GM18951 (cell line): Measurements from ENCODE around the gene SSBP3.

Experiments
- POLR2A ChIP-seq: IDR thresholded peaks from 4 replicates; pipeline ENCODE4 v1.6.1; 2011; ENCODE audit warnings: mild to moderate bottlenecking; ENCODE audit not compliant: insufficient read length, insufficient read depth; ENCODE audit errors: extremely low read depth
- in situ Hi-C: fragments of 300-500 bp; cut with MboI; formaldehyde crosslinking; loops from one replicate; pipeline ENCODE4 v1.12.0; 2022; ENCODE audit warnings: low sequenced_read_pairs, mixed read lengths, inconsistent platforms; ENCODE audit not compliant: unreplicated experiment

Gene SSBP3

DNA sequence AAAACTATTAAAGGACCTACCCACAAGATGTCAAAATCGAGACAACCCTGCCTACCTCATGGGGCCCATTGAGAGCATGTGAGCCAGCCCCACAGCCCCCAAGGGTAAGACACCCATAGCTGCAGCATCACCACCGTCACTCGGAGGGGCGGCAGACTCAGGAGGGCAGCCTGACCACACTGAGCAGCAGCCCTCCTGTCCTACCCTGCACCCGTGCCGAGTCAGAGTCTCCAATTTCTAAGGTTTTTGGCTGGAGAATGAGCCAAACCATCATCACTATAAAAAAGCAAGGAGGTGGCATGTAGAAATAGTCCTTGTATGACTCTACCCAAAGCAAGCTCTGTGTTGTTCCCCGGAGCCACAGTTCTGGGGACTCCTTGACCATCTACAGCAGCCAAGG lies 94.7 kb downstream of the SSBP3 start:
- TF ChIP-seq POLR2A, result no peak
- in situ Hi-C loops, result no loop called here

DNA sequence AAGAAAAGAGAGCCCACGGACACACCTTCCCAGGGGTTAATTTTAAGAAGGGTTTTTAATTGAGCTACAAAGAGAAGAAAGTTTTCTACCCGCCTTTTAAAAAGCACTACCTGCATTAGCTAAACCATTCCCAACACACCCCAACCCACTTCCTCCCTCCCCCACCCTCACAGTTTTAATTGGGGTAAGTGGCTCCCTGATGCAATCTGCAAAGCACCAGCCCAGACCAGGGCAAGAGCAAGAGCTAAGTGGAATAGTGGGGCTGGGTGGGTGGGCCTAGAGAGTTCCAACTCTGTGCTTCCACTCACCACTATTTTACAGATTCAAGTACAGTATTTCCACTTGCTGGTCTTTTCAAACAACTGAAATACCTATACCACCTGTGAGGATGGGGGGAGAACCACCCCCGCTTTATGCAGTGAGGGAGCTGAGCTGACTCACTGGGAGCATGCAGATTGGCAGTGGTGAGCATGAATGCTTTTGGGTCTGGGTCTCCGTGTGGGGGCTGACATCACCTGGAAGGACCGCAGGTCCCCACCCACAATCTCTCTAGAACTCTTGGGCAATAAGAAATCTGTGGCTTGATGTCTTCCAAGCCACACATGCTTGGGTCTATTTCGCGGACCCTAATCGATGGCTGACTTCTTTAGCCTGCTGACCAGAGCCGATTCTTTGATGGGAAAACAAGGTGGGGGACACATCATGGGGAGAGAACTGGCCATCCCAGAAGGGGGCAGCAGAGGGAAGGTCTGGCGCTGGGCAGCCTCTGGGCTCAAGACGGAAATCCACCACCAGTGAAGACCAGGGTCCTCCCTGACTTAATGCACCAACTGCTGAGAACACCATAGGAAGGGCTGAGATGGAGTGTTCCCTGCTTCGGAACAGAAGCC lies 95.5 kb downstream of the SSBP3 start:
- in situ Hi-C loops, result no loop called here
- TF ChIP-seq POLR2A, result no peak

DNA sequence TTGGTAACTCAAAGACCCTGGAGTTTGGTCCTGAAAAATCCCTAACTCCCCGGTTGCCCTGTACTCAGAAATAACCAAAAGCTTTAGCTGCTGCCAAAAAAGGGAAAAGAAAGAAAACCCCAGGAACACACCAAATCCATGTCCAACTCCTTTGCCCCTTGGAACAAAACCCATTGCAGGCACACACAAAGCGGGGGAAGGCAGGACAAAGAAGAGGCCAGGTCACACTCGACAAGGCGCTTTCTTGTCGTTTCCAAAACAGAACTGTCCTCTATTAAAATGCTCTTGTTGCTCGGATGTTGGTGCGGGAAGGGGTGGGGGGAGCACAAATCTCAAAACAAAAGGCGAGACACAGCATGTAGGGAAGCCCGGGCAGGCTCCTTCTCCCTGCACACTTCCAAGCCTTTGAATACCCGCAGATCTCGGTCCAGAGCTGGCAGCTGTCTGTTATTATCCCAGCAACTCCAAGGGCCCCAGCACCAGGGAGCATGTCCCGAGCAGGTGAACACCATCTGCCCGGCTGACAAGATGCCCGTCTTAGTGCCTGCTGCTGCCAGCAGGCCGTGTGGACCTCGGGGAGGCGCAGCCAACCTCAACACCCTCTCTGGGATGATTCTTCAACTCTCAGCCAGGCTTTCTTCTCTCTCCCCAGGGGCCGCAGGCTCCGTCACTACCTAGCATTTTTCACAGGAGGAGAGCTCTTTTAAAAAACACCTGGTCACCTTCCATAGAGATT lies 96.4 kb downstream of the SSBP3 start:
- in situ Hi-C loops, result no loop called here
- TF ChIP-seq POLR2A, result no peak

DNA sequence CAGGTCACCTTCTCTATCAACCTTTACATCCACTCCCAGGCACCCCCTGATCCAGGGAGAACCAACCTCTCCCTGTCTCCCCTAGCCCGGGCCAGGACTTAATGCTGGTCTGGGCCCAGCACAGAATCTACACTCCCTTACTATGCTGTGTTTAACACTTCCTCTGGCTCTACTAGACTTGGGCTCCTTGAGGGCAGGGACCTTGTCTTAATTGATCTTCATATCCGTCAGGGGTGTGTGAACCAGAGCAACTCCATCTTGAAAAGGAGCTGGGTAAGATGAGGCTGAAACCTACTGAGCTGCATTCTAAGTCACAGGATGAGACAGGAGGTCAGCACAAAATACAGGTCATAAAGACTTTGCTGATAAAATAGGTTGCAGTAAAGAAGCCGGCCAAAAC lies 98.9 kb downstream of the SSBP3 start:
- in situ Hi-C loops, result no loop called here
- TF ChIP-seq POLR2A, result no peak

- no peak for TF ChIP-seq POLR2A
- in situ Hi-C loops, result no loop called here
Measured at GRCh38 chr1:54305906-54306514, 100.2 kb downstream of the SSBP3 start.

GRCh38 chr1:54304518-54304917 lies 101.7 kb downstream of the SSBP3 start:
- TF ChIP-seq POLR2A, result no peak
- in situ Hi-C loops, result no loop called here

DNA sequence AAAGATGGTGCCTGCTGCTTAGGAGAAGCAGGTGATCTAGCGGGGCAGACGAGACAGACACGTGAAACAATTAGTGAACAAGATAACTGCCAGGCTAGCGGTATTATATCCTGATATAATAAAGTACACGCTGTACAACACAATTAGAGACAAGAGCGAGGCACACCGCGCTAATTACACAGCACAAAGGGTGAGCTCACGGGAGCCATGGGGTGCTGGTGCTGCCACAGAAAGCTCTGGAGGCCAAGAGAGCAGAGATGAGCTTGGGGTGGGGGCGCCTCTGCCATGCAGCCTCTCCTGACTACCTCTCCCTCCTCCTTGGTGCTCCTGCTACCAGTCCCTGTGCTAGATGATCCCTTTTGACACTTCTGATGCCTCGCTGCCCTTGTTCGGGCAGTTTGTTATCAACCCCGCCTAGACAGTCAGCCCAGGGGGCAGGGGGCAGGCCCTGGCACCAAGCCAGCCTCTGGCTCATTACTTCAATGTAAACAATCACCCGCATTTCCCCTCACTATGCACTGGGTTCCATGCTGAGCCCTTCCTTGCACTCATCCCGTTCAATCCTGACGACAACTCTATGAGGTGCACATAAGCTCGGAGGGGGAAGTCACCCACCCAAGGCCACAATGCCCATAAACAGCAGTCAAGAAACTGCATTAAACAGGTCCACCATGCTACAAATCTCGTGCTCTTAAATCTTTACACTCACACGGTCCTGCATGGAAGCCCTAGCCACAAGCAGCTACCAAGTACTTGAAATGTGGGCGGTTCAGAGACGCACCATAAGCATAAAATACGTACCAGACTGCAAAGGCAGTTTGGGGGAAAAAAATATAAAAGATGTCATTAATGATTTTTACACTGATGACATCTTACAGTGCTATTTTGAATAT lies 103.0 kb downstream of the SSBP3 start:
- in situ Hi-C loops, result no loop called here

DNA sequence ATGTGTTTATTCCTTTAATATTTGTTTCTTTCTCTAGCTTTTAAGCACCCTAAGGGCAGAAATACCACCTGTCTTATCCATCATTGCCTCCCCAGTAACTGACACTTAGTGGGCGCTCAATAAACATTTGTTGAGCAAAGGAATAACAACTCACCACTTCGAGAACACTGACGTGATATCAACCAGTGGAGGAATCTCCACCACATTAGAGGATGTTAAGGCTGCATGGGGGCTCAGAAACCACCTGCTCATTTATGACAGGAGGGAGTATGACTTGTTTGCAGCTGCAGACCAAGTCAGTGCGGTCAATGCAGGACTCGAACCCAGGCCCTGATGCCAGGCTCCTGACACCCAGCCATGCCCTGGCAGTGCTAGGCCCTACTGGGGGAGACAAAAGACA lies 103.6 kb downstream of the SSBP3 start:
- in situ Hi-C loops, result no loop called here
- no peak for TF ChIP-seq POLR2A

More for the DNA sequence above, 103.0 kb downstream of the SSBP3 start:
- no peak for TF ChIP-seq POLR2A

GRCh38 chr1:54301497-54301896 lies 104.7 kb downstream of the SSBP3 start:
- in situ Hi-C loops, result no loop called here
- no peak for TF ChIP-seq POLR2A

GRCh38 chr1:54300401-54300800 lies 105.8 kb downstream of the SSBP3 start:
- no peak for TF ChIP-seq POLR2A
- in situ Hi-C loops, result no loop called here

GRCh38 chr1:54299037-54299436 lies 107.2 kb downstream of the SSBP3 start:
- in situ Hi-C loops, result no loop called here

GRCh38 chr1:54298284-54299033 lies 107.7 kb downstream of the SSBP3 start:
- in situ Hi-C loops, result no loop called here
- TF ChIP-seq POLR2A, result no peak

More at GRCh38 chr1:54299037-54299436, 107.2 kb downstream of the SSBP3 start:
- no peak for TF ChIP-seq POLR2A

DNA sequence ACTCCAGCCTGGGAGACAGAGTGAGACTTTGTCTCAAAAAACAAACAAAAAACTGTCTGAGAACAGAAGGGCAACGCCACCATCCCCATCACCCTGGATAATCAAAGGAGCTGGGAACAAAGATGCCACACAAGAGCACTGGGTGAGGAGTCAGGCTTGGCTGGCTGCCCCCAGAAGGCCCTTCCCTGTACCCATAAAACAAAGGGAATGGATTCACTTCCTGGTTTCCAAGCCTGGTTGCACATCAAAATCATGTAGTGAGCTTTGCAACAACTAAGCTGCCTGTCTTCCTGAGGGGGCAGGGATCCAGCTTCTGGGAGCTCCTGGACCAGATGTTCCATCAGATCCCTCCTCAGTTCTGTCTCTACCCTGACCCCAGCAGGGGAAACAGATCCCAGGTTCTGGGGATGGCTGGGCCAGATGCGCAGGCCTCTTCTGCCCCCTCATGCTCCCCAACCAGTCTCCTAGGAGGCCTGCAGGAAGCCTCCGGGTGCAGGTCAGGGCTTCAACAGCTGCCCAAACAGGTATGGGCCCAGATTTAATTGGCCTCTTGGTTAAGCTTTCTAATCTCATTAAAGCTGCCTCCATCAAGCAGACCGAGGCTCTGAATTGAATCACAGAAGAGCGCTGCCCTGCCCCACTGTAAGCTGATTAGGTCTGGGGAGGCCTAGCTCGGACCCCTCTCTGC lies 108.5 kb downstream of the SSBP3 start:
- in situ Hi-C loops, result no loop called here
- no peak for TF ChIP-seq POLR2A
